CD4-positive, alpha-beta T cell treated with Interleukin-1 beta for 1 hour (primary cell): ENCODE measurements around the gene CEBPA.

Source experiments
- DNase-seq, 2 donors: peaks; one replicate each; pipeline ENCODE4 v3.0.0-alpha.2; 2020 to 2022

The CEBPA gene

DNA sequence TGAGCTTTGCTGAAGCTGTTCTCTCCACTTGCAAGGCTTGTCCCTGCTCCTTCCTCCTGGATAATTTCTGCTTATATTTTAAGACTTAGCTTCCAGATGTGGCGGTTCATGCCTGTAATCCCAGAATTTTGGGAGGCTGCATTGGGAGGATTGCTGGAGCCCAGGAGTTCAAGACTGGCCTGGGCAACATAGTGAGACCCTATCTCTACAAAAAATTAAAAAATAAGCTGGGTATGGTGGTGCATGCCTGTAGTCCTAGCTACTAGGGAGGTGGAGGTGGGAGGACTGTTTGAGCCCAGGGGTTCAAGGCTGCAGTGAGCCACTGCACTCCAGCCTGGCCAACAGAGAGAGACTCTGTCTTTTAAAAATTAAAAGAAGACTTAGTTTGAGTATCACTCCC, 31.6 kb downstream of the CEBPA start:
- DNase-seq: no peak

DNA sequence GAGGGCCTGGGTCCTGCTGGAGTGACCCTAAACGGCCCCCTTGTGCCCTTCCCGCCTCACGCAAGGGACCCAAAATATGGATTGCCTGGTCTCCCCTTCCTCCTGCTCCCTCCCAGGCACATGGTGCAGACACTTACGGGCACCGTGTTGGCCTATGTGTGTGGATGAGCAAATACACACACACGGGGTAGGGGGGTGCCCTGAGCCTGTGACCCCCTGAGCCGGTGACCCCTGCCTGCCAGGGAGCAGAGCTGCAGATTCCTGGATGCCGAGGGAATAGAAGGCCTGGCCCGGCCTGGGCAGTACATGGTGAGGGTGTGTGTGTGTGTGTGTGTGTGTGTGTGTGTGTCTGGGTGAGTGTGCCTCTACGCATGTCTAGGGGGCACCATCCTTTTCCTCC, 33.3 kb downstream of the CEBPA start:
- DNase-seq: no peak

DNA sequence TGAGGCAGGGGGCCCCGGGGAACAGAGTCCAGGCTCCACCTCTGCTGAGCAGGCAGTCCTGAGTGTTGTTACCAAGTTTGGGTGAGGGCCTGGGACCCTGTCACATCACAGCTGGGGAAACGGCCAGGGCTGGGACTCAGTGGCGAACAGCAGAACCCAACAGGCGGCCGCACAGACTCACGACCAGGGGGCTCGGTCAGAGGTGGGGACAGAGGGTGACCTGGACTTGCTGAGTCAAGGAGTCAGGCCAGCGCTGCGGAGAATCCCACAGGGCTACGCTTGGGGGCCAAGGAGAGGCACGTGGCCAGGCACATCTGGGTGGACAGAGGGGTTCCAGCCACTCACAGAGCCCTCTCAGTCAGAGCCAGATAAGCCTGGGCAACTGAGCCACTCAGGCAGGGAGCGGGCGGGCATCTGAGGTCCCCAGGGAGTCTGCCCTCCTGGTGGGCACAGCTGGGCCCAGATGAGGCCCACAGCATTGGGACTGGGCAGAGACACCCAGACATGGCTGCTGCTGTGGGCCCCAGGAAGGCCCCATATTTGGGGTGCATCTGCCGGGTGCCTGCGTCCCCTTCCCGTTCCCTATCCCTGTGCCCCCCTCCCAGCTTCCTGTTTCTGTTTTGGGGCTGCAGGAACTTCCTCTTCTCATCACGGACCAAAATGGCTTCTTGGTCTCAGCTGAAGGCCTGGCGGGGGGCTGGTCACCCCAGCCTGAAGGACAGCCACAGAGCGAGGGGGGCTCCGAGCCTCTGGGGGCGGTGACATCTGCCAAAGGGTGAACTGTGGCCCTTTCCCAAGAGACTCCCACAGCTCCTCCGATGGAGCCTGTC, 34.0 kb downstream of the CEBPA start:
- DNase-seq: peak in 1 of 2 donors; percentile 30

DNA sequence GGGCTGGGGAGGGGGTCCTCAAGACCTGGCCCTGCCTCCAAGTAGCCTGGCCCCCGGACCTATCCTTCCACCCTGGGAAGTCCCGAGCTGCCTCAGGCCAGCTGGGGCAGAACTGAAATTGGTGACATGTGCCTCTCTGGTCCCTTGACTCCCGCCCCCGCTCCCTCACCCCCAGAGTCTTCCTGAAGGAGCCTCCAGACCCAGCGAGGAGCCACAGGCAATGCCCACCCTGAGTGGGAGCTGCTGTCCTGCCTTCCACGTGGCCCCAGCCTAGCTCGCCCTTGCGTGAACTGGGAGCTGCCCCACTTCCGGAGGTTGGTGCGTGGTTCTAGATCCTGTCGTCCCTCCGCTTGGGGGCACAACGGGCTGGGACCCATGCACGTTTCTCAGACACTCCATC, 34.6 kb downstream of the CEBPA start:
- DNase-seq: no peak

DNA sequence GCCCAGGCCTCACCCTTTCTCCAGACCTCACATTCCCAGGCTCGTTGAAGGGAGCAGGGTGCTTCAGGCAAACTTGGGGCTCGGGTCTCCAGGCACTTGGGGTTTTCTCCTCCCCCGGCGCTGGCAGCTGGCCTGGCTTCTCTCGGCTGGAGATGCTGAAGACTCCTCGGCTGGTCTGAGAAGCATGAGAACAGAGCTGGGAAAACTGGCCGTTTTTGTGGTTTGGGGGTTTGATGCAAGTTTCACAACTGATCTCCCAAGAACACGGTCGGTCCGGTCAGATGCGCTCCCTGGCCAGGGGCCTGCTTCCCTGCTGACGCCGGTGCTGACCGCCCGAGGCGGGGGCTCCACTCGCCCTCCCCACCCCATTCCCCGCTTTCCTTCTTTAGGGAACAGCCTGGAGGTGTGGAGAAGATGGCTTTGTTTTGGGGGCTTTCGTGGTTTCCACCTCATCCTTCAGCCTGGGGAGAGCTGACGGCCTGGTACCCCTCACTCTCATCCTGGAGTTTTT, 35.3 kb downstream of the CEBPA start:
- no peak for DNase-seq

DNA sequence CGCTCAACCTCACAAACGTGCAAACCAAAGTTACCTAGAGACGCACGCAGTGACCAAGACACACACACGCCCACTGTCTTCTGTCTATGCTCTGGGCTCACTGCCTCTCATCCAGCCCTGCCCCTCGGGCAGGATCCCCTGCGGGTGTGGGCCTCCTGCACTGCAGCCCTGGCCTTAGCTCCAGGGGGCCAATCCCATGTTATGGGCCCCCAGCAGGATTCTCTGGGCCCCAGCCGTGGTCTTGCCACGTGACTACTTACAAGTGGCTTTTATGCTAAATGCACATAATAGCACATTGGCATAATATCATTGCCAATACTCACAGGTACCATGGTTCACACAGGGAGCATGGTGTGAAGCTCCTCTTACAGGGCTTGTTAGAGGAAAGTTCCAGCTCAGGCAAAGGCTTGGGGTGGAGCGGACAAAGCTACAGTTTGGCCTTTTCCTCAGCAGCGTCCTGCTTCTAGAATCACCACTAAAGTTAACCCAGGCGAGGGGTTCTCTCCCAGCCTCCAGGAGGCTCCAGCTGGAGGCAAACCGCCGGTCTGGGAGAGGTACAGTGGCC, 37.4 kb downstream of the CEBPA start:
- DNase-seq: no peak

DNA sequence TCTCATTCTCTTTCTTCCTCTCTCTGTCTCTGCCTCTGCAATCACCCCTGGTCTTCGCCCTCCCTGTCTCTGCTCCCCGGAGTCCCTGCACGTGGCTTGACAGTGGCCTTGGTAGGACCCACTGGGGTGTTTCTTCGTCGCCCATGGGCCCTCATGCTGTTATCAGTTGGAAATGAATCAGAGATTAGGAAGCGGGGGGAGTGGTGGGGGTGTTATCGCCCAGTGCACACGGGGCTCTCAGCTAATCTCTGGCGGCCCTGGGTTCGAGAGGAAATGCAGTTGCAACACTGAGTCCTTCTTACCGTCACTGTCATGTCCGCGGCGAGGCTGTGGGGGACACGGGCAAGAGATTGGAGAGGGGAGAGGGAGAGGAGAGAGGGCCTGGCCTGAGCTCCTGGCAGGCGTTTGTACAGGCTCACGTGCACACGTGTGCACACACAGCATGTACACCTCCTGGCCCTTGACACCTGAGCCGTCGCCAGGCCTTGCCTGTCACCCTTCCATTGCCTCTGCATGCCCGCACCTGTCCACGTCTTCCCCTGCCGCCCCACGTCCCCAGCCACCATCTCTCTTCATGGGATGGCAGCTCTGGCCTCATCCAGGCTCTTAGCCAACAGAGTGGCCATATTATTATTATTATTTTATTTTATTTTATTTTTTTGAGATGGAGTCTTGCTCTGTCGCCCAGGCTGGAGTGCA, 38.9 kb downstream of the CEBPA start:
- no peak for DNase-seq

DNA sequence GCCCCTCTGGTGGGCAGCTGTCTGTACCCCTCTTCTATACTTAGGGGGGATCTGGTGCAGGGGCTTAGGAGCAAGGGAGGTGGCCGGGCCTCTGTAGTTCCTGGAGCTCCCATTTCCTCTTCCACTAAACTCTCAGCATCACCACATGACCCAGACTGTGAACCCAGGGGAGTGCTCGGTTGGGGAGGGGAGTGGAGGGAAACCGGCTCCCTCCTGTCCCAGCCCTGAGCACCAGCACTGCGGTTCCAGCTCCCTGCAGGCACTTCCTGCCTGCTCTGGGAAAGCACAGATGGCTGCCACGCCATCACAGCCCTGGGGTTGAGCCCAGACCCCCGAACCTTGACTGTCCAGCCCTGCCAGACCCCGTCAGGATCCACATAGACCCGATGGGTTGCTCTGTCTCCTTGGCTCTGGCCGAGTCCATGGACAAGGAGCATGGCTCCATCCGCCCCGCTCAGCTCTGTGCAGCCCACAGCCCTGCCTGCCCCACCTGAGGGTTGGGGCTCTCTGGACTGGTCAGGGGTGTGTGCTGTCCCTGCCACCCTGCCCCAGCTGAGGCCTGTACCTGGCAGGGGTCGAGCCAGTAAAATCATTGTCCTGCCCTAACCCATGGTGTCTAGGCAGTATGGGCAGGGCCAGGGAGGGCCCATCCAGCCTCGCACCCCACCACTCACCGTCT, 40.7 kb downstream of the CEBPA start:
- no peak for DNase-seq

DNA sequence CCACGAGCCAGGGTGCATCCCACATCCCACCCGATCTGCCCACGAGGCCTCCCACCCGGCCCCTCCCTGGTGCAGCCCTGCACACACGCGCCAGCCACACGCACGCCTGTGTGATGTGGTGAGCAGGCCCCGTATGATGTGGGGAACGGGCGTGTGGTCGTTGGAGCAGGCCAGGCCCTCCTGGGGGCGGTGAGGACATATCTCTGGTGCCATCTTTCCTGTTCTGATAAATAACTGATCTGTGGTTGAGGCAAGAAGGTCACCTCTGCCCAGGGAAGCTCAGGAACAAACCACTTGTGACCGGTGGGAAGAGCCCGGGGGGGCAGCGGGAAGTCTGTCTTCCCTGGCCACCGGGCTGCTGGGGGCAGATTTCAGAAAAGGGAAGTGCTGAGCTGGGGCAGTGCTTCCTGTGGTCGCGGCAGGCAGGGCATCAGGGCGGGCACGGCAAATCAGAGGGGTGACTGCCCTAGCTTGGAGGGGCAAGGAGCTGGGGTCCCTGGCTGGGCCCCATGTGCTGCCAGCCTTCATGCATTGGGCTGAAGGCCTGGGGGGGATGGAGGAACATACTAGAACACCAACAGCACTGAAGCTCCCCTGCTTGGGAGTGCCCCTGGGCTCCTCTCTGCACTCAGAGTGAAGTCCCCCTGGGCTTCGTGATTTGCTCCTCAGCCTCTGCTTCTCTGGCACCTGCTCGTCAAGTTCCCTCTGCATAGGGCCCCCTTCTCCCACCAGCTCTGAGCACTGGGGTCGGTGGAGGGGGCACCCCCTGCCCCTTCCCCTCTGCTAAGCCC, 41.5 kb downstream of the CEBPA start:
- peak in 1 of 2 donors; percentile 26 for DNase-seq

DNA sequence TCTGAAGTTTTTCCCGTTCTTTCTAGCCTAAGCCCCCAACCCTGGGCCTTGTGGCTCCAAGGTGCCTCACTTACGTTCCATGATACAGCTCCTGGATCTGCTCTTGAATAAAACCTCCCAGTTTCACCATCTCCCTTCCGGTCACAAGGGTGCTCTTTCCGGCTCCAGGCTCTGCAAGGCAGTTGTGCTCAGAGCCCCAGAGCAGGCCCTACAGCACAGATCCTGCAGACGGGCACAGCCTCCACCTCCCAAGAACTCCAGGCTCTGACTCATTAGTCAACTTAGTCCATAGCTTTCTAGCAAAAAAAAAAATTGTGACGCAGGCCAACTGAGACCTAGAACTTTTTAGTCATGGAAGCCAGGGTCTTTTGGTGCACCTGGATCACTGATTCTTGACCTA, 42.8 kb downstream of the CEBPA start:
- DNase-seq: peak in 1 of 2 donors; percentile 34

DNA sequence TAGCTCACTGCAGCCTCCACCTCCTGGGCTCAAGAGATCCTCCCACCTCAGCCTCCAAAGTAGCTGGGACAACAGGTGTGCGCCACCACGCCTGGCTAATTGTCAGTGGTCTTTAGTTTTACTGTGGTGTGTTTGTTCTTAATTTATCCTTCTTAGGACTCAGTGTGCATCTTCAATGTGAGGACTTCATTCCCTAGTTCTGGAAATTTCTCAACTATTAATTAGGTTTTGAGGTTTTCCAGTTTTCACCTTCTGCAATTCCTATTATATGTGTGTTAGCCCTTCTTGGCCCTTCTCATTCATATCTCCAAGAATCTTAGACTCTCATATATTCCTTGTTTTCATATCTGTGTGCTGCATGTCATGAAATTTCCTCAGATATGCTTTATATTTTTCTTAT, 44.5 kb downstream of the CEBPA start:
- DNase-seq: no peak

DNA sequence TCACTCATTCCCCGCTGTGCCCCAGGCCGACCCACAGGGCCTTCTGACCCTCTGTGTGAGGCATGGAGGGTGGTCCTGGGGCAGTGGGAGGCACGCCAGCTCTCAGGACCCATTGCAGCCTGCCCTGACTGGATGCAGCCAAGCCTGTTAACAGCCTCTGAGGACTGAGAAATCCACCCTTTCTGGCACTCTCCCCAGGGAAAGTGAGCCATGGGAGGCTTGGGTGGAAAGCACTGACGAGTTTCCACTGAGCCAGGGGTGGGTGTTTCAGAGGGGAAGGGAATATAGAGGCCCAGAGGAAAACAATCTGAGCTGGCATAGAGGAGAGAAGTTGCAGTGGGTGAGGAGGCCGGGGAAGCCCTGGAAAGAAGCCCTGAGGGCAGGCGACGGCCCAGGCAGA, 46.1 kb downstream of the CEBPA start:
- DNase-seq: no peak

DNA sequence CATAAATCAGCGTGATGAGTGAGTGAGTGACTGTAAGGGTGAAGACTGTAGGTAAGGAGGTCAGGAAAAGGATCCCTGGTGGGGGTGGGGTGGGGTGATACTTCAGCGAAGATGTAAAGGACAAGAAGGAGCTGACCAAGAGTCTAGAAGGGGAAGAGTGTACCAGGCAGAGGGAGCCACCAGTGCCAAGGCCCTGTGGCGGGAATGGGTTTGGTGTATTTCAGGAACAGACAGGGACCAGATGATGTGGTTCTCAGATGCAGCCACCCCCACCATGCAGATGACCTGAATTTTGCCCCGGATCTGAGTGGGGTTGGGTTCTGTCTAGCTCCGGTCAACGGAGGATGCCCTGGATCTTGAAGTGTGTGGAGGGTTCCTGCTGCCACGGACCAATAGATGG, 46.6 kb downstream of the CEBPA start:
- DNase-seq: no peak

DNA sequence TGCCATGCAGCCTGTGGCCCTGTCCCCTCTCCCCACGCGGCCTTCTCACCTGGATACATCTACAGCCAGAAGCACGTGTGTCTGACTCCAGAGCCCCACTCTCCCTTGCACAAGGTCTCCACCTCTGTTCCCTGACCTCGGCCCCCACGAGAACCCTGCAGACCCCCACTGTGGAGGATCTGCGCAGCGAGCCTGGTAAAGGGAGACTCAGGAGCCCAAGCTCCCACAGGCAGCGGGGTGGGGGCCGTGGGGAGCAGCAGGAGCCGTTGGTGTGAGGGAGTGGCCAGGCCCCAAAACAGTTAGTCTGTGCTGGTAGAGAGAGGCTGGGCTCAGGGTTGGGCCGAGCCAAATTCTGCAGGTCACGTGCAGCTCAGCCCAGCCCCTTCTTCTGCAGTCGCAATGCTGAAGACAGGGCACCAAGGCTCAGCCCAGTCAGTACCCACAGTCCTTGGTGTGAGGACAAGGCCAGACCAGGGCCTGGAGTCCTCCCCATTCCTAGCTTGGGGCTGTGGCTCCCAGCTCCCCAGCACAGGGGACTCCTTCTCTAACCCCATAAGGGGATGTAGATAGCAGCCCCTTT, 48.0 kb downstream of the CEBPA start:
- DNase-seq: no peak

DNA sequence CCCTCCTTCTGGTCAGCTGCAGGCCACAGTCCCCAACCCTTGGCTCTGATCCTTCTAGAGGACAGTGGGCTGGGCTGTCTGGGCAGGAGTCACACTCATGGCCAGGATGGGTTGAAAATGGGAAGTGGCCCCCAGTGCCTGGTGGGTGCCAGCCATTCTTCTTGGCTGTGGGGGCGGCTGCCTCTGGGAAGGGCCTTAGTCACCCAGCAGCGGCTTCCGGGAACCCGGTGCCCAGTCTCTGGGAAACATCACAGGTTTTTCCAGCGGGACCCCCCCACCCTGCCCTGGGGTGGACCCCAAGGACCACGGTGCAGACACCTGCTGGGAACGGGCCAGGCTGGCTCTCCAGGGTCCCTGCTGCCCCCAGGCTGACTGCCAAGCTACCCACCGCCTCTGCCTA, 49.4 kb downstream of the CEBPA start:
- no peak for DNase-seq

DNA sequence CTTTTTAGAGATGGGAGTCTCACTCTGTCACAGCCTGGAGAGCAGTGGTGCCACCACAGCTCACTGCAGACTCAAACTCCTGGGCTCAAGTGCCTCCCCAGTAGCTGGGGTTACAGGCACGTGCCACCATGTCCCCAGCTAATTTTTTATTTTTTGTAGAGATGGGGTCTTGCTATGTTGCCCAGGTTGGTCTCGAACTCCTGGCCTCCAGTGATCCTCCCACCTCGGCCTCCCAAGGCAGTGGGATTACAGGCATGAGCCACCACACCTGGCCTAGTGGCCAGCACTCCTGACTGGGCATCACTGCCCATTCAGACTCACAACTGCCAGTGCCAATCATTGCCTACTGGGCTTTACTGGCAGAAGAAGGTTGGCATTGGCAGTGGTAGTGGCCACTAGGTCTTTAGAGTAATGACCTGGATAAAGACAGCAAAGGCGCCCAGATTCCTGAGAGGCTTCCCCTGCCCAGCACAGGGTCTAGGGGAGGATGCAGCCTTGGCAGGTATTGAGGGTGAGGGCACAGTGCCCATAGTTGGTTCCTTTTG, 49.8 kb downstream of the CEBPA start:
- no peak for DNase-seq

DNA sequence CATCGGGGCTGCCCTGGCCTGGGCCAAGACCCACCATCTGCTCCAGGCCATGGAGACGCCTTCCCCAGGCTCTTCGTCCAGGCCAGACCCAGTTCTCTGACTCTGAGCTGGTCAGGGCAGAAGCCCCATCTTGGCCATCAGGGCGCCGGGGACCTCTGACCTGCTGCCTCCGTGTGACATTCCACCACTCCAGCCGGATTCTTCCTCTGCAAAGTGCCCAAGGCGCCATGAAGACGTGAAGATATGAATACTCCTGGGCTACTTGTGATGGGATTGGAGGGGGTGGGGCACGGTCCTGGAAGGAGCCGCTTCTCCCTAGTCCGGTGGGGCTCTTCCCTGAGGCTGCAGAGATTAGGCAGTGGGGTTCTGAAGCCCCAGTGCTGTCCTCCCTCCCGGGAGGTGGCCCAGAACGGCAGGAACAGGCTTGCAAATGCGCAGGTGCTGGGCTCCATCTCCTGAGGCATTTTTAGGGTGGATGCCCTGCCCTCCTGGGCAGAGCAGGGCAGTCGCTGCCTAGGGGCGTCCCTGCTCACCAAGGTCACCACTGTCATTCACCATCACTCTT, 50.7 kb downstream of the CEBPA start:
- no peak for DNase-seq

DNA sequence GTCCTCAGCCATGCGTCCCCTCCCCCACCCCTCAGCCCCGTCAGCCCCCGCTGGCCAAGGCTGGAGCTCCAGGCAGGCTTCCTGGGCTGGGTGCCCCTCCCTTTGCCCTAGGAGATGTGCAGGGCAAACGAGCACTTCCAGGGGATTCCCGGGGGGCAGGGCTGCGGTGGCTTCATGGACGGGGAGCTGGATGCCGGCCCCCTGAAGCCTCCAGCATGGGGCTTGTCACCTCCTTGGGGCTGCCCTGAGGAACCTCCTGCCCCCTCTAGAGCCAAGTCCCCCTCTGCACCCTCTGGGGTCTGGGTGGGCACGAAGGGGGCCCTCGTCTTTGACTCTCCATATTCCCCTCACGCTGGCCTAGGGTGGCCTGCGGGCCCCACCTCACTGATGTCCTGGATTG, 51.3 kb downstream of the CEBPA start:
- no peak for DNase-seq

DNA sequence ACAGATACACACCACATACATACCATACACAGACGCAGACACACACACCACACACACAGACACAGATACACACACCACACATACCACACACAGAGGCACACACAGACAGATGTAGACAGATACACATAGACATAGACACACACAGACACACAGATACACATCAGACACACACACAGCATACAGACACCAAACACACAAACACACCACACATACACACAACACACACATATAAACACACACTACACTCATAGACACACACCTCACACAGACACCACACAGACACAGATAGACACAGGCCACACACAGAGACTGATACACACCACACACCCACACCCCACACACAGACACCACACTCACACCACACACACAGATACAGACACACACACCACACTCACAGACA, 51.8 kb downstream of the CEBPA start:
- DNase-seq: no peak
